Measurements from ENCODE around the gene AP3B2. TPM values are rescaled to one million over a fixed set of nuclear protein-coding genes. Genes with fewer than 3 reads are reported as not detected.

AP3B2 gene
- total and polyA plus RNA-seq, 2 donors (not counting 3 experiments of a cell fraction or from before 2014, with no cell fraction given): not detected

- H3K27me3 ChIP-seq (ENCODE audit: control insufficient read depth in 2 of 2, insufficient read depth in 2 of 2, low read length in 2 of 2): no peaks in the 10 kb centered on the region
- H3K4me1 ChIP-seq (ENCODE audit: control insufficient read depth, extremely low read depth, insufficient read depth, low read length): no peaks in the 10 kb centered on the region
- ChIA-PET POLR2A (no interaction called here), CTCF (no interaction called here)
- no peaks in the 10 kb centered on the region for H3K9me3 ChIP-seq (replicated peaks; ENCODE audit: control insufficient read depth, insufficient read depth, low read length)
- H3K79me2 ChIP-seq (ENCODE audit: control insufficient read depth, insufficient read depth, low read length): no peaks in the 10 kb centered on the region
- no peak overlapping the region for H3K4me2 ChIP-seq (ENCODE audit: insufficient read depth, low read length)
- no peak for FAIRE-seq
- TF ChIP-seq POLR2A (IDR thresholded peaks at IDR 0.05; ENCODE audit: low read depth, low read length): no peak
- H3K9me1 ChIP-seq (replicated peaks; ENCODE audit: control insufficient read depth, extremely low read depth, insufficient read depth, low read length): no peaks in the 10 kb centered on the region
- H3K36me3 ChIP-seq (ENCODE audit: control insufficient read depth in 2 of 2, extremely low read depth in 1 of 2, insufficient read depth in 2 of 2, low read length in 2 of 2): no peaks in the 10 kb centered on the region
- no peaks in the 10 kb centered on the region for H4K20me1 ChIP-seq (replicated peaks; ENCODE audit: control insufficient read depth, extremely low read depth, insufficient read depth, low read length)
- dilution Hi-C loops (cut with MboI; ENCODE audit: extremely low pct_ligation_motif_present, low sequenced_read_pairs): no loop called here
- H3K9ac ChIP-seq (replicated peaks; ENCODE audit: extremely low read depth, insufficient read depth, low read length): no peak overlapping the region
- intact Hi-C loops (cut with micrococcal nuclease): no loop called here
- no peak overlapping the region for H3K27ac ChIP-seq (ENCODE audit: insufficient read depth, low read depth, low read length)
- no peak overlapping the region for H3K4me3 ChIP-seq (replicated peaks in 1 of 3; ENCODE audit: insufficient read depth in 1 of 3, low read depth in 1 of 3, low read length in 3 of 3)
- DNase-seq (ENCODE audit: low read depth, low spot score): no peak
- H2AFZ ChIP-seq (ENCODE audit: low read depth, low read length): no peak overlapping the region
- no TSS peak for BruUV-seq (replicated peaks)
Observed at GRCh38 chr15:82689147-82689546, 20.5 kb downstream of the AP3B2 start.

DNA sequence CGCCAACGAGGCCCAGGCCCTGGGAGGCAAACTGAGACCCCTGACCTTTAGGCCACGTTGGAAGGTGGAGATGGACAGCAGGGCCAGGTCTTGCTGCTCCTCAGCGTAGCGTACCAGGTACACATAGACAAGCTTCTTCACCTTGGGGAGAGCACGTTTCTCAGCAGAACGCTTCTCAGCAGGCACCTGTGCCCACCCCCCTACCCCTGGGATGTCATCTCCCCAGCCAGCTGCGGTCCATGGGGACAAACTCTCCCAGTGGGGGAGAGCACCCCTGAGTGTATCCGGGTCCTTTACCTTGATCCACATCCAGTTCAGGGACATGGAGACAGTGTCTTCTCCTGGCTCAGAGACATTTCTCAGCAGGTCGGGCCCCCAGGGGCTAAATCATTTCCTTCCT is 21.0 kb downstream of the AP3B2 start:
- no peak for TF ChIP-seq POLR2A (IDR thresholded peaks at IDR 0.05; ENCODE audit: low read depth, low read length)
- TF ChIP-seq, protein P1, sequence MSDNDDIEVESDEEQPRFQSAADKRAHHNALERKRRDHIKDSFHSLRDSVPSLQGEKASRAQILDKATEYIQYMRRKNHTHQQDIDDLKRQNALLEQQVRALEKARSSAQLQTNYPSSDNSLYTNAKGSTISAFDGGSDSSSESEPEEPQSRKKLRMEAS (IDR thresholded peaks at IDR 0.05; ENCODE audit: insufficient read depth, insufficient read length): no peak
- no peaks in the 10 kb centered on the region for H3K36me3 ChIP-seq (ENCODE audit: control insufficient read depth in 2 of 2, extremely low read depth in 1 of 2, insufficient read depth in 2 of 2, low read length in 2 of 2)
- intact Hi-C loops (cut with micrococcal nuclease): no loop called here
- DNase-seq (ENCODE audit: low read depth, low spot score): no peak
- no peaks in the 10 kb centered on the region for H4K20me1 ChIP-seq (replicated peaks; ENCODE audit: control insufficient read depth, extremely low read depth, insufficient read depth, low read length)
- no peaks in the 10 kb centered on the region for H3K4me1 ChIP-seq (ENCODE audit: control insufficient read depth, extremely low read depth, insufficient read depth, low read length)
- H2AFZ ChIP-seq (ENCODE audit: low read depth, low read length): no peak overlapping the region
- no peak for FAIRE-seq
- no peak overlapping the region for H3K27ac ChIP-seq (ENCODE audit: insufficient read depth, low read depth, low read length)
- no peaks in the 10 kb centered on the region for H3K9me1 ChIP-seq (replicated peaks; ENCODE audit: control insufficient read depth, extremely low read depth, insufficient read depth, low read length)
- dilution Hi-C loops (cut with MboI; ENCODE audit: extremely low pct_ligation_motif_present, low sequenced_read_pairs): no loop called here
- no peak overlapping the region for H3K9ac ChIP-seq (replicated peaks; ENCODE audit: extremely low read depth, insufficient read depth, low read length)
- CTCF ChIA-PET: no interaction called here
- no peak overlapping the region for H3K4me2 ChIP-seq (ENCODE audit: insufficient read depth, low read length)
- no TSS peak for BruUV-seq (replicated peaks)
- H3K27me3 ChIP-seq (ENCODE audit: control insufficient read depth in 2 of 2, insufficient read depth in 2 of 2, low read length in 2 of 2): no peaks in the 10 kb centered on the region
- POLR2A ChIA-PET: no interaction called here
- H3K4me3 ChIP-seq (replicated peaks in 1 of 3; ENCODE audit: insufficient read depth in 1 of 3, low read depth in 1 of 3, low read length in 3 of 3): no peak overlapping the region
- H3K9me3 ChIP-seq (replicated peaks; ENCODE audit: control insufficient read depth, insufficient read depth, low read length): no peaks in the 10 kb centered on the region
- no peaks in the 10 kb centered on the region for H3K79me2 ChIP-seq (ENCODE audit: control insufficient read depth, insufficient read depth, low read length)
